Measurements from ENCODE around the gene HSDL2. TPM values are rescaled to one million over a fixed set of nuclear protein-coding genes. Genes with fewer than 3 reads are reported as not detected.

The HSDL2 gene
- 40.7 TPM for total RNA-seq

GRCh38 chr9:112380102-112380824, at the start of gene HSDL2:
HSDL2 (plus strand) TSS chr9:112380108; CDS start chr9:112380164, 56 bp downstream.
- Histone ChIP-seq H3K27me3 (ENCODE audit: control insufficient read depth in 3 of 3, insufficient read depth in 3 of 3, low read length in 3 of 3) (no peaks in the 10 kb centered on the region), H3K4me1 (ENCODE audit: control insufficient read depth in 3 of 3, insufficient read depth in 3 of 3, low read length in 3 of 3) (peaks cover 14 to 37% (median 33%) of the 10 kb centered on the region in 3 donors), H3K27ac (ENCODE audit: low read depth, low read length) (peak within 1 kb of the TSS; percentile 93), H3K9ac (ENCODE audit: low read depth in 1 of 3, low read length in 3 of 3) (peak within 1 kb of the TSS; percentile 95 to 99 (median 97)), H3K9me3 (ENCODE audit: control insufficient read depth in 3 of 3, low read length in 3 of 3) (no peaks in the 10 kb centered on the region), H3K36me3 (ENCODE audit: control insufficient read depth in 3 of 3, insufficient read depth in 3 of 3, low read length in 3 of 3) (no peaks in the 10 kb centered on the region), H3K4me3 (ENCODE audit: low read length in 3 of 3) (peak within 1 kb of the TSS; percentile 85 to 97 (median 97))

GRCh38 chr9:112331674-112331952, 48.3 kb upstream of the HSDL2 start:
- no peak overlapping the region for H3K27ac ChIP-seq (ENCODE audit: low read depth, low read length)
- H3K9me3 ChIP-seq (ENCODE audit: control insufficient read depth in 3 of 3, low read length in 3 of 3), result no peaks in the 10 kb centered on the region
- H3K9ac ChIP-seq (ENCODE audit: low read depth in 1 of 3, low read length in 3 of 3), result peak overlapping the region in 1 of 3 donors; percentile 61
- H3K27me3 ChIP-seq (ENCODE audit: control insufficient read depth in 3 of 3, insufficient read depth in 3 of 3, low read length in 3 of 3), result no peaks in the 10 kb centered on the region
- peaks cover 0 to 17% (median 6%) of the 10 kb centered on the region in 3 donors for H3K4me1 ChIP-seq (ENCODE audit: control insufficient read depth in 3 of 3, insufficient read depth in 3 of 3, low read length in 3 of 3)
- H3K36me3 ChIP-seq (ENCODE audit: control insufficient read depth in 3 of 3, insufficient read depth in 3 of 3, low read length in 3 of 3), result peaks cover 0 to 3% (median 0%) of the 10 kb centered on the region in 3 donors
- H3K4me3 ChIP-seq (ENCODE audit: low read length in 3 of 3), result peak overlapping the region in 1 of 3 donors; percentile 93

- Histone ChIP-seq H3K9me3 (ENCODE audit: control insufficient read depth in 3 of 3, low read length in 3 of 3) (no peaks in the 10 kb centered on the region), H3K27ac (ENCODE audit: low read depth, low read length) (peak overlapping the region; percentile 93), H3K4me3 (ENCODE audit: low read length in 3 of 3) (peak overlapping the region; percentile 88 to 94 (median 93)), H3K36me3 (ENCODE audit: control insufficient read depth in 3 of 3, insufficient read depth in 3 of 3, low read length in 3 of 3) (peaks cover 0 to 3% (median 0%) of the 10 kb centered on the region in 3 donors), H3K9ac (ENCODE audit: low read depth in 1 of 3, low read length in 3 of 3) (peak overlapping the region; percentile 89 to 91 (median 90)), H3K27me3 (ENCODE audit: control insufficient read depth in 3 of 3, insufficient read depth in 3 of 3, low read length in 3 of 3) (no peaks in the 10 kb centered on the region), H3K4me1 (ENCODE audit: control insufficient read depth in 3 of 3, insufficient read depth in 3 of 3, low read length in 3 of 3) (peaks cover 0 to 17% (median 6%) of the 10 kb centered on the region in 3 donors)
These were observed 47.7 kb upstream of the HSDL2 start for GRCh38 chr9:112332214-112332613.

GRCh38 chr9:112332674-112332976, 47.3 kb upstream of the HSDL2 start:
- Histone ChIP-seq H3K9me3 (ENCODE audit: control insufficient read depth in 3 of 3, low read length in 3 of 3) (no peaks in the 10 kb centered on the region), H3K27me3 (ENCODE audit: control insufficient read depth in 3 of 3, insufficient read depth in 3 of 3, low read length in 3 of 3) (no peaks in the 10 kb centered on the region), H3K4me1 (ENCODE audit: control insufficient read depth in 3 of 3, insufficient read depth in 3 of 3, low read length in 3 of 3) (peaks cover 0 to 17% (median 6%) of the 10 kb centered on the region in 3 donors)

GRCh38 chr9:112332977-112333638, 46.8 kb upstream of the HSDL2 start, which contains the start of gene PTBP3:
PTBP3 (minus strand) TSS chr9:112333619; CDS start chr9:112297865, 35,754 bp downstream.
- peak within 1 kb of the TSS; percentile 88 to 94 (median 93) for H3K4me3 ChIP-seq (ENCODE audit: low read length in 3 of 3)
- H3K9ac ChIP-seq (ENCODE audit: low read depth in 1 of 3, low read length in 3 of 3), result peak within 1 kb of the TSS; percentile 89 to 91 (median 90)
- no peaks in the 10 kb centered on the region for H3K27me3 ChIP-seq (ENCODE audit: control insufficient read depth in 3 of 3, insufficient read depth in 3 of 3, low read length in 3 of 3)
- peaks cover 0 to 17% (median 6%) of the 10 kb centered on the region in 3 donors for H3K4me1 ChIP-seq (ENCODE audit: control insufficient read depth in 3 of 3, insufficient read depth in 3 of 3, low read length in 3 of 3)
- H3K36me3 ChIP-seq (ENCODE audit: control insufficient read depth in 3 of 3, insufficient read depth in 3 of 3, low read length in 3 of 3), result peaks cover 0 to 3% (median 0%) of the 10 kb centered on the region in 3 donors
- H3K9me3 ChIP-seq (ENCODE audit: control insufficient read depth in 3 of 3, low read length in 3 of 3), result no peaks in the 10 kb centered on the region
- H3K27ac ChIP-seq (ENCODE audit: low read depth, low read length), result peak within 1 kb of the TSS; percentile 93

More at GRCh38 chr9:112332674-112332976, 47.3 kb upstream of the HSDL2 start:
- Histone ChIP-seq H3K36me3 (ENCODE audit: control insufficient read depth in 3 of 3, insufficient read depth in 3 of 3, low read length in 3 of 3) (peaks cover 0 to 3% (median 0%) of the 10 kb centered on the region in 3 donors), H3K4me3 (ENCODE audit: low read length in 3 of 3) (peak overlapping the region; percentile 88 to 94 (median 93)), H3K9ac (ENCODE audit: low read depth in 1 of 3, low read length in 3 of 3) (peak overlapping the region; percentile 89 to 91 (median 90)), H3K27ac (ENCODE audit: low read depth, low read length) (peak overlapping the region; percentile 93)

- Histone ChIP-seq H3K9me3 (ENCODE audit: control insufficient read depth in 3 of 3, low read length in 3 of 3) (no peaks in the 10 kb centered on the region), H3K27me3 (ENCODE audit: control insufficient read depth in 3 of 3, insufficient read depth in 3 of 3, low read length in 3 of 3) (no peaks in the 10 kb centered on the region), H3K36me3 (ENCODE audit: control insufficient read depth in 3 of 3, insufficient read depth in 3 of 3, low read length in 3 of 3) (no peaks in the 10 kb centered on the region), H3K4me3 (ENCODE audit: low read length in 3 of 3) (peak overlapping the region; percentile 78 to 94 (median 88)), H3K27ac (ENCODE audit: low read depth, low read length) (peak overlapping the region; percentile 93), H3K4me1 (ENCODE audit: control insufficient read depth in 3 of 3, insufficient read depth in 3 of 3, low read length in 3 of 3) (peaks cover 0 to 17% (median 4%) of the 10 kb centered on the region in 3 donors), H3K9ac (ENCODE audit: low read depth in 1 of 3, low read length in 3 of 3) (peak overlapping the region; percentile 89 to 91 (median 90))
These were observed 46.1 kb upstream of the HSDL2 start for GRCh38 chr9:112333639-112334431.

GRCh38 chr9:112334432-112334841, 45.5 kb upstream of the HSDL2 start:
- H3K4me3 ChIP-seq (ENCODE audit: low read length in 3 of 3), result peak overlapping the region; percentile 76 to 78 (median 78)

GRCh38 chr9:112337547-112337946, 42.4 kb upstream of the HSDL2 start:
- Histone ChIP-seq H3K9me3 (ENCODE audit: control insufficient read depth in 3 of 3, low read length in 3 of 3) (no peaks in the 10 kb centered on the region), H3K36me3 (ENCODE audit: control insufficient read depth in 3 of 3, insufficient read depth in 3 of 3, low read length in 3 of 3) (no peaks in the 10 kb centered on the region), H3K27ac (ENCODE audit: low read depth, low read length) (no peak overlapping the region), H3K27me3 (ENCODE audit: control insufficient read depth in 3 of 3, insufficient read depth in 3 of 3, low read length in 3 of 3) (no peaks in the 10 kb centered on the region), H3K4me1 (ENCODE audit: control insufficient read depth in 3 of 3, insufficient read depth in 3 of 3, low read length in 3 of 3) (peaks cover 0 to 3% (median 0%) of the 10 kb centered on the region in 3 donors), H3K9ac (ENCODE audit: low read depth in 1 of 3, low read length in 3 of 3) (no peak overlapping the region), H3K4me3 (ENCODE audit: low read length in 3 of 3) (no peak overlapping the region)

More at GRCh38 chr9:112334432-112334841, 45.5 kb upstream of the HSDL2 start:
- H3K27me3 ChIP-seq (ENCODE audit: control insufficient read depth in 3 of 3, insufficient read depth in 3 of 3, low read length in 3 of 3), result no peaks in the 10 kb centered on the region
- H3K36me3 ChIP-seq (ENCODE audit: control insufficient read depth in 3 of 3, insufficient read depth in 3 of 3, low read length in 3 of 3), result no peaks in the 10 kb centered on the region
- H3K27ac ChIP-seq (ENCODE audit: low read depth, low read length), result peak overlapping the region; percentile 79
- H3K9me3 ChIP-seq (ENCODE audit: control insufficient read depth in 3 of 3, low read length in 3 of 3), result no peaks in the 10 kb centered on the region
- H3K9ac ChIP-seq (ENCODE audit: low read depth in 1 of 3, low read length in 3 of 3), result peak overlapping the region; percentile 80 to 88 (median 86)
- H3K4me1 ChIP-seq (ENCODE audit: control insufficient read depth in 3 of 3, insufficient read depth in 3 of 3, low read length in 3 of 3), result peaks cover 0 to 17% (median 4%) of the 10 kb centered on the region in 3 donors

GRCh38 chr9:112338561-112338960, 41.3 kb upstream of the HSDL2 start:
- no peaks in the 10 kb centered on the region for H3K27me3 ChIP-seq (ENCODE audit: control insufficient read depth in 3 of 3, insufficient read depth in 3 of 3, low read length in 3 of 3)
- no peak overlapping the region for H3K27ac ChIP-seq (ENCODE audit: low read depth, low read length)
- H3K4me1 ChIP-seq (ENCODE audit: control insufficient read depth in 3 of 3, insufficient read depth in 3 of 3, low read length in 3 of 3), result peaks cover 0 to 2% (median 0%) of the 10 kb centered on the region in 3 donors
- no peaks in the 10 kb centered on the region for H3K36me3 ChIP-seq (ENCODE audit: control insufficient read depth in 3 of 3, insufficient read depth in 3 of 3, low read length in 3 of 3)
- no peaks in the 10 kb centered on the region for H3K9me3 ChIP-seq (ENCODE audit: control insufficient read depth in 3 of 3, low read length in 3 of 3)
- H3K9ac ChIP-seq (ENCODE audit: low read depth in 1 of 3, low read length in 3 of 3), result no peak overlapping the region
- H3K4me3 ChIP-seq (ENCODE audit: low read length in 3 of 3), result no peak overlapping the region

Data from skeletal muscle tissue (tissue), 4 donors.